ENCODE data around the gene LITAFD. TPM values are rescaled to one million over a fixed set of nuclear protein-coding genes. Genes with fewer than 3 reads are reported as not detected.
"Not testable (repeated sequence)": the region's sequence is repeated elsewhere in the genome, so short reads cannot be mapped to it uniquely, and the experiment has no call there.

LITAFD gene
- total RNA-seq, 1 donor from 2014 or later = not detected

GRCh38 chr16:8872967-8873865 is 8.9 kb upstream of the LITAFD start:
- DNase-seq = no peak

- DNase-seq = not testable (repeated sequence)
Measured at GRCh38 chr16:8873866-8874195, 8.3 kb upstream of the LITAFD start.

DNA sequence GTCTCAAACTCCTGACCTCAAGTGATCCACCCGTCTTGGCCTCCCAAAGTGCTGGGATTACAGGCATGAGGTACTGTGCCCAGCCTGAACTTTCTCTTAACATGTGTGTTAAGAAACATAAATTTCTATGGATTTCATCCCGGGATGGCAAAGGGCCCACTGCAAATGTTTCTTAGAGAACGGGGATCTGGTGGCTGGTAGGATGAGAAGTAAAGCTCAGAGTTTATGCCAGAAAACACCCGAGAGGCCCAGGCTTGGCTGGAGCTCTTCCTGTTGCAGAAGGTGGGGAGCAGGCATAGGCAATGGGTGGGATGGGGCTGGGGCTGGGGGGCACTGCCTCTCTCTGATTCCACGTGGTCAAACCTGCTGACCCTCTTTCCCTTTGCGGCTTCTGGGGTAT is 7.8 kb upstream of the LITAFD start:
- no peak for DNase-seq

DNA sequence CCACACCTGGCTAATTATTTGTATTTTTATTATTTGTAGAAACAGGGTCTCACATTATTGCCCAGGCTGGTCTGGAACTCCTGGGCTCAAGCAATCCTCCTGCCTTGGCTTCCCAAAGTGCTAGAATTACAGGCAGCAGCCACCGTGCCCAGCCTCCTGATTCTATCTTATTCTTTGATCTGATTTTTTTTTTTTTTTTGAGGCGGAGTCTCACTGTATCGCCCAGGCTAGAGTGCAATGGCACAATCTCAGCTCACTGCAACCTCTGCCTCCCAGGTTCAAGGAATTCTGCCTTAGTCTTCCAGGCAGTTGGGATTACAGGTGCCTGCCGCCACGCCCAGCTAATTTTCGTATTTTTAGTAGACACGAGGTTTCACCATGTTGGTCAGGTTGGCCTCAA is 6.8 kb upstream of the LITAFD start:
- DNase-seq = not testable (repeated sequence)

DNA sequence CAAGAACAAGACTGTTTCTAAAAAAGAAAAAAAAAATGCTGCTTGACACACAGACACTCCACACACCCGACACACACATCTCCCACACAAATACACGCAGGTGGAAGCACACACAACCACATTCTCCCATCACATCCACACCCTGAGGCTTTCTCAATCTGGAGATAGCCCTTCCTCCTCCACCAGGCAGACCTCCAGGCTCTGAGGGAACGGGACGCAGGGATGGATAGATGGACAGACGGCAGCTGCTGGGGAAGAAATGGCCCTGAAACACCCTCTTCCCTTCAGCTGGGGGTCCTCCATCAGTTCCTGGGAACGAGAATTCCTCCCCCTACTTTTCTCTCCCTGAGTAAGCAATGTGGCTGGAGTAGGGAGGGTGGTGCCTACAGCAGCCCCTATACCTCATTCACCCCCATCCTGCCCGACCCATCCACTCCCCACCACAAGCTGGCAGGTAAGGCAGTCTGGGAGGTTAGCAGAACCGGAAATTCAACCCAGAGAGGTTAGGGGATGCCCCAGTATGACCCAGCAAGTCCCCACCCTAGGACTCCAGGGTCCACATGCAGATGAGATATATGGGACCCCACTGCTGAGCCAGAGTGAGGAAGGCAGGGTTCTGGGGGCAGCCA is 4.1 kb upstream of the LITAFD start:
- no peak for DNase-seq

- no peak for DNase-seq
Measured at GRCh38 chr16:8878523-8878911, 3.6 kb upstream of the LITAFD start.

- DNase-seq = no peak
Measured at GRCh38 chr16:8880839-8881510, 1.2 kb upstream of the LITAFD start.

DNA sequence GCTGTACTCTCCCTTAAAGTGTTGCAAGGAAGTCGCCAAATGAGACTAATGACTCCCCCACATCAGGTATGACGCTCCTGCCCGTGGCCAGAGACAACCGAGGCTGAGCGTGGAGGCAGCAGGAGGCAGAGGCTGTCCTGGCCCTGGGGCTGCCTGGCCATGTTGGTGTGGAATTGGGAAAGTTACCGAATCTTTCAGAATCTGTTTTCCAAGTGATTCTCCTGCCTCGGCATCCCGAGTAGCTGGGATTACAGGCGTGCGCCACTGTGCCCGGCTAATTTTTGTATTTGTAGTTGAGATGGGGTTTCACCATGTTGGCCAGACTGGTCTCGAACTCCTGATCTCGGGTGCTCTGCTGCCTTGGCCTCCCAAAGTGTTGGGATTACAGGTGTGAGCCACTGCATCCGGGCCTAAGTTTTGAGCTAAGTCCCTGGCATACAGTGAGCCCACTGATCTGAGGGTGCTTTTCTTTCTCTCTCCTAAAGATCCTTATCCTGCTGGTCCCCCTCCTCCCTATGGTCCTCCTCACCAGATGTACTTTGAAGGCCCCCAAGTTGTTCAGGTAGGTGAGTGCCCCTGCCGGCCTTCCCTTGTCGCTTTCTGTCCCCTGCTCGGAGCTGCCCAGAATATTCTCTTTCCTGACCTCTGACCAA is 700 bp downstream of the LITAFD start:
- DNase-seq = no peak

DNA sequence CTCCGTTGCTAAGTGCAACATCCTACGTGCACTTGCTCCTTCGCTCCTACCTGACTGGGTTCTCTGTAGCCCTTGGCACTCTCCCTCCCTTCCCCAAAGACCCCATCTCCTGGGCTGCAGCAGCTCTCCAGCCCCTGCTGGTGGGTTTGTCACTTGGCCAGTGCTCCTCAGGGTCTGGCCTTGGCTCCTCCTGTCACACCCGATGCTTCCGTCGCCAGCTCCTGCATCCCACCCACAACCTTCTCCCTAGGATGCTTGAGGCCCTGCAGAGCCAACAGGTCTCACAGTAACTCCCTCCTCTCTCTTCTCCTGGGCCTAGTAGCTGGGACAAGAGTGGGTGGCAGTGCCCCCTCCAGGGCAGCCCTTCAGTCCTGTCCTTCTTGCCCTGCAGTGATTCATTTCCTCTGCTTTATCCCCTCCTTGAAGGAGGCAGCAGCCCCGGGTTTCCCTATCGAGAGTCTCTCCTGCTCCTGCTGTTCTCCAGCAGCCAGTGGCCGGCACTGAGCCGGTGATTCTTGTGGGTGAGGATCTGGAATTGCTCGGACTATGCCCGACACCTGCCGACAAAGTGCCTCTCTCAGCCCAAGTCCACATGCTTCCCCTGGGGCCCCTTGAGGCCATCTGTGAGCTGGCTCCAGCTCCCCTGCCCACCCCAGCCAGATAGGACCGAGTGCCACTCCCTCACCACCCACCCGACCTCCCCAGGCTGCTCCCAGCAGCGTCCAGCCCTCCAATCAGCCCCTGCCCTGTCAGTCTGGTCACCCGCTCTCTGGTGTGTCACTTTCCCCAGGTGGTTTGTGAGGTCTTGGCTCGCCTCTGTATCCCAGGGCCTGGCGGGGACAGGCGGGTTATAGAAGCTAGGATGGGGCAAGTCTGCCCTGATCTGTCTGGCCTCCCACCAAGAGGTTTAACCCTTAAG is 3.8 kb downstream of the LITAFD start:
- DNase-seq = no peak

GRCh38 chr16:8886593-8887430 is 4.7 kb downstream of the LITAFD start:
- DNase-seq = no peak

GRCh38 chr16:8887431-8887765 is 5.2 kb downstream of the LITAFD start:
- DNase-seq = no peak

- peak; percentile 70 for DNase-seq
Measured at GRCh38 chr16:8887952-8888560, 5.9 kb downstream of the LITAFD start.

DNA sequence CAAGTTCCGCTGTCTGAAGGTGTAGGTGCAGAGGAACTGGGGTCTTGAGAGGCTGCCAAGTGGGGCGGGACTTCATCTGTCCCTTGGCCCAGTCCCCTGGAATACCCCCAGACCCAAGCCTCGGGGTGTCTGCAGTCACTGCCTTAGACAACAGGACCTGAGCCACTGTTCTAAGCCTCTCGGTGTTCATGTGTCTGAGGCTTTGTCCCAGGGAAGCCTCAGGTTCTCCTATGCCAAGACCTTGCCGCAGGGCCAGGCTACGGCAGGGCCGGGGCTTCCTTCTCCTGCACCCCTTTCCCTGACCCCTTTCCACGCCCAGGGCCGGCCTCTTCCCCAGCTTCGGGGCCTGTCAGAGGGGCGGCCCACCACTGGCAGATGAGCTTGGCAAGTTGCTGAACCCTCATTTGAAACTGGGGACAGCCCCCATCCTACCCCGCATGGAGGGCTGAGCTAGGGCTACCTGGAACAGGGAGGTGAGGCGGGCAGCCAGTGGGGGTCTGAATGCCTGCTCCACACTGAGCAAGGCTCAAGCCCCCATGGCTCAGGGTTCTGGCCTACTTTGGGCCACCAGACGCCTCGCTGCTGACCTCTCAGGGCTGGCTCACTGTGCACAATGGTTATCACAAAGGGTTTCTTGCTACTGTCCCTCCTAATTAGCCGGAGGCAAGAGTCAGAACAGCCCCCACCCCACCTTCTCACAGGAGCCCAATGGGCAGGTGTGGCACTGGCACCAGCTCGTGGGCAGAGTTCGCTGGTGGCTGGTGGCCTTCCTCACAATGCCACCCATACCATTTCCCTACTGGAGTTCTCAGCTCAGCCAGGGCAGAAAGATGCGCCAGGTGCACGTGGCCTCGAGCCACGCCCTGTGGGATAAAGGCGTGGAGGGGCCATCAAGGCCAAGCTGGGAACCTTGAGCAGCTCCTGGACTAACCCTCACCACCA is 7.1 kb downstream of the LITAFD start:
- no peak for DNase-seq

DNA sequence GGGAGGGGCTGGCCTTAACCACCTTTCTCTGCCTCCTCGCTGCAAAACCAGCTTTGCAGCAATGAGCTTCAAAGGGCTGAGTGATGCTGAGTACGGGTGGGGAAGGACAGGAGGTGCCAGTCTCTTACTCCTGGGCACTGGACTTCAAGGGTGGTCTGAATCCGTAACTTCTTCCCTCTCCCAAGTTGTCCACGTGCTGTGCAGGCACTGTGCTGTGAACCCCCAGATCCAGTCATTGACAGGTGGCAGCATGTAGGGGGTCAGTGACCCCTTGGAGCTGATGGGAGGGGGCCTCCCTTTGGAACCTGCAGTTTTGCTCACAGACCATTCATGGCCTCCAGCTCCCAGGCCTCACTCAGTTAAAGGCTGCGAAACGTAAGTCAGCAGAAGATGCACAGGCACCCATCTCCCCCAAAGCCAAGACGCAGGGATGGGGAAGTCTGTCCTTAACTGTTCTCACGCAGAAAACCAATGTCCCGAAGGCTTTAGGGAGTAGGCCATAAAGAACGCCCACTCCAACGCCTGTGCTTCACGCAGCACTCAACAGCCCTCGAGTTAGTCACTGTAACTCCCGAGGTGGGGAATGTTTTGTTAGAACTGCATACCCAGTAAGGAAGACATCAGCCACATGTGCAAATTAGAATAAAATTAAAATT is 7.9 kb downstream of the LITAFD start:
- DNase-seq = no peak

- DNase-seq = no peak
Measured at GRCh38 chr16:8890549-8890921, 8.4 kb downstream of the LITAFD start.

DNA sequence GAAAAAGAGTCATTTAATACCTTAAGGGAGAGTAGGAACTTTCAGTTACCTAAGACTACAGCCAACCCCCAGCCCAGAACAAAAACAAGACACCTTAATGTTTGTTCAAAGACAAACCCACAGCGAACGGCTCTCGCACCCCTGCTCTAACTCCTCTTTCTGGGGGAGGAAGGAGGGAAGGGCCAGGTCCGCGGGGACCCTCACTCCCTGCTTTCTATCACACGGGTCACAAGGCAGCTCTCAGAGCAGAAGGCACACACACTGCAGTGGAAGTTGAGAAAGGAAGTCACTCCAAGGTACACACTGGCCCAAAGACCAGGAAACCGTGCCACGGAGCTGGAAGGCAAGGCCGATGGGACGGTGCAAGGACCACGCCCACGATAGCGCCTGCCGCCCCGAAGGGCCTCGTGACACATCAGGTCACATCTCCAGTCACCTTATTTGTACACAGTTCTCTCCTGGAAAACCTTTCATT is 10.0 kb downstream of the LITAFD start:
- no peak for DNase-seq

DNA sequence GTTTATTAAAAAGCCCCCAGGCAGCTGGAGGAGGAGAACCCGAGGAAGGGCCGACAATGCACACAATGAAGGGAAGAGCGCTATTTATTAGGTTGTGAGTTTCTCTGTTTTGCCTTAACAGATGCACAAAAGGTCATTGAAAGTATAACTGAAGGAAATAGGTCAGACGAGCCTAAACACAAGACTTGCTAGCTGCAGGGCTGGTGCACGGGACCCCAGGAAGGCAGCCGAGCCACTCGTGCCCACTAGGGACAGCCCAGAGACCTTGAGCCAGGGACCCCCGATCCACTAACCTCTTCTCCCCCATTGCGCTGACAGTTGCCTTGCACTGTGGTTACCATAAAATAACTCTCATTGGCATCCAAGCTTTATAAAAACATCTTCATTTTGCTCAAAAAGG is 11.3 kb downstream of the LITAFD start:
- no peak for DNase-seq

DNA sequence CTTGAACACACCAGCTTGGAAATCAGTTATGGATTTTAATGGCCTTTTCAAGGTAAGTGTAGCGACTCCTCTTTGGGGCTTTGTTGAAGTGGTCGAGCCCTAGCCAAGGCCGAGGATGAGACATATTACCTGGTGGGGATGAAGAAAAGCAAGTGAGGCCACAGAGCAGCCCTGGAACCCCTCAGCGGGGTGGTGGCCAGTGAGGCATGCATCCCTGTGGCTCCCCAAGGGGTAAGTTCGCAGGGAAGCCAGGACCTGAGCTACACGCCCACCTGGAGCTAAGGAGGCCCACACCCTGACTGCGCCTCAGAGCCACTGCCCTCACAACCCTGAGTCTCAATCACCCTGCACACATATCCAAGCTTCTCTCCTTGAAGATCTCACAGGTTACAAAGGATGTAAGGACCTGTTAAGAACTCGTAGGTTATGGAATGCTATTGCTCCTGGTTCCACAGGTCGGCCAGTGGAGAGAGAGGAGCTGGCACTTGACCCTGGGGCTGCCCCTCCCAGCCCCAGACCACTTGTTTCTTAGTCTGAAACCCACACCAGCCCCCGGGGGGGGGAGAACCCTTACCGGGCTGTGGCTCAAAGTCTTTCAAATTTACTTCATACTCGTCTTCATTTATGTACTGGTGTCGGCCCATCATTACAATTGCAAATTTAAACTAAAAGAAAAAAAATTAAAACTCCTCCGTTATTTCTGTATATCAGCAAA is 12.0 kb downstream of the LITAFD start:
- no peak for DNase-seq
